ENCODE results near the gene POLR3K.

POLR3K gene

DNA sequence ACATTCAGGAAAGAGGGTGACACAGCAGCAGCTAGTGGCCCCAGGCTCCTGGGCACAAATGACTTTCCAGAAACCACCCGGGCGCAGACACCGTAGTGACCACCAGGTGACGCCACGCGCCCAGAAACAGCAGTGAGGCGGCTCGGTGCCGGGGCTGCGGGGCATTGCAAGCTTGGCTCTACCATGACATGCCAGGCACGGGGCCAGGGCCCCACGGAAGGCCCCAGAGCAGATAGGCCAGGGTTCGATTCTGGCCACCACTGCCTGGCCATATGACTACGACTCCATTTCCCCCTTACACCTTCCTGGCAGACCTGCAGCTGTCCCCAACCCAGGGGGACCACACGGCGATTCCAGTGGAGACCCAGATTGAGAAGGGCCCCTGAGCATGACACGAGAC is 12.3 kb upstream of the POLR3K start (continued):
- TF ChIP-seq ZBTB6 (tag by site-specific recombination; IDR thresholded peaks at IDR 0.05): peak; percentile 28; the same call in 1 of the 2 replicates
- peak; percentile 86; the same call in 1 of the 2 replicates for TF ChIP-seq ZNF2 (tag by site-specific recombination; IDR thresholded peaks at IDR 0.05)
- 0 out of 2 replicates have a peak, but pooled peaks have one; percentile 31 for TF ChIP-seq ZNF629 (tag by site-specific recombination; IDR thresholded peaks at IDR 0.05)
- TF ChIP-seq ZNF157 (tag by site-specific recombination; IDR thresholded peaks at IDR 0.05): 0 out of 2 replicates have a peak, but pooled peaks have one; percentile 12
- no peak for TF ChIP-seq ZNF16 (tag by site-specific recombination; IDR thresholded peaks at IDR 0.05; ENCODE audit: low read depth)
- TF ChIP-seq ZNF660 (tag by site-specific recombination; IDR thresholded peaks at IDR 0.05): peak; percentile 81
- 0 out of 2 replicates have a peak, but pooled peaks have one; percentile 8 for TF ChIP-seq ZNF837 (tag by site-specific recombination; IDR thresholded peaks at IDR 0.05)
- no peak for TF ChIP-seq ZNF24 (tag by site-specific recombination; IDR thresholded peaks at IDR 0.05)
- TF ChIP-seq GLIS1 (tag by site-specific recombination; IDR thresholded peaks at IDR 0.05): peak; percentile 65
- TF ChIP-seq ZNF654 (tag by site-specific recombination; IDR thresholded peaks at IDR 0.05; ENCODE audit: low read depth): peak; percentile 94
- TF ChIP-seq YY1 (tag by site-specific recombination; IDR thresholded peaks at IDR 0.05): peak; percentile 24; the same call in 1 of the 2 replicates
- no peak for TF ChIP-seq ZNF433 (tag by site-specific recombination; IDR thresholded peaks at IDR 0.05; ENCODE audit: low read depth)
- peak; percentile 84 for TF ChIP-seq ZSCAN30 (tag by site-specific recombination; IDR thresholded peaks at IDR 0.05)
- no peak for TF ChIP-seq ZNF510 (tag by site-specific recombination; IDR thresholded peaks at IDR 0.05; ENCODE audit: insufficient replicate concordance)

DNA sequence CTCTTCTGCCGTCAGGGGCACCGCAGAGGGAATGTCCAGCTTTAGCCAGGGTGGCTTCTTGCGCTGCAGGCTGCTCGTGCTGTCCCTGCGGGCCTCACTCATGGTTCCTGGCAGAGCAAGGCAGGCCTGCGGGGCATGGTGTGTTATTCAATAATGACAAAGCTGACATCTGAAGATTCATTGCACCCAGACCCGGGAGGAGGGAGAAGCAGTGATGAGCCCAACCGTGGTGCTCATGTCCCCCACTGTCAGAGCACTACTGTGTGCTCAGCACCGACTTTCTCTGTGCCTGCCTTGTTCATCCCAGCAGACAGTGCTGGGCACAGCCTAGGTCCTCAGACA is 11.5 kb upstream of the POLR3K start:
- CTCF ChIA-PET: interaction anchor here (0.9 to 6.3 kb wide), 16 partner anchors 8 to 431 kb away, joined by 3 to 245 read pairs (median 7); partner anchors contain the start of genes HBQ1, POLR3K and SNRNP25

More for the DNA sequence above, 11.5 kb upstream of the POLR3K start:
- POLR2A ChIA-PET: interaction anchor here (0.8 to 1.8 kb wide), 2 partner anchors 12 to 23 kb away, joined by 3 to 13 read pairs; partner anchors contain the start of genes POLR3K and SNRNP25
- Histone ChIP-seq H3K4me1 (ENCODE audit: control insufficient read depth, insufficient read depth, low read length) (no peaks in the 10 kb centered on the region), H3K36me3 (ENCODE audit: control insufficient read depth in 2 of 2, insufficient read depth in 1 of 2, low read length in 2 of 2) (peaks cover 0 to 39% of the 10 kb centered on the region in 2 experiments; a peak in 1 of 3 replicates), H3K4me3 (ENCODE audit: low read depth, low read length) (no peak overlapping the region), H3K27ac (ENCODE audit: extremely low read depth, low read depth, low read length) (no peak overlapping the region), H3K9me3 (ENCODE audit: control insufficient read depth, insufficient read depth, low read depth, low read length) (no peaks in the 10 kb centered on the region)
- TF ChIP-seq SETDB1 (IDR thresholded peaks at IDR 0.05; ENCODE audit: insufficient read length, low read length): no peak
- no peak for TF ChIP-seq ZNF777 (tag by site-specific recombination; IDR thresholded peaks at IDR 0.05; ENCODE audit: borderline replicate concordance)
- TF ChIP-seq ZNF341 (tag by site-specific recombination; IDR thresholded peaks at IDR 0.05; ENCODE audit: low read depth): no peak
- no peak for TF ChIP-seq ZFP69B (tag by site-specific recombination; IDR thresholded peaks at IDR 0.05)
- TF ChIP-seq ZNF596 (tag by site-specific recombination; IDR thresholded peaks at IDR 0.05): no peak
- TF ChIP-seq ZNF792 (tag by site-specific recombination; IDR thresholded peaks at IDR 0.05): no peak
- TF ChIP-seq ZXDB (tag by site-specific recombination; IDR thresholded peaks at IDR 0.05): no peak
- TF ChIP-seq ZNF791 (tag by site-specific recombination; IDR thresholded peaks at IDR 0.05): no peak
- TF ChIP-seq ZNF529 (tag by site-specific recombination; IDR thresholded peaks at IDR 0.05; ENCODE audit: insufficient replicate concordance): no peak
- no peak for TF ChIP-seq ZNF433 (tag by site-specific recombination; IDR thresholded peaks at IDR 0.05; ENCODE audit: low read depth)
- TF ChIP-seq, protein P1, sequence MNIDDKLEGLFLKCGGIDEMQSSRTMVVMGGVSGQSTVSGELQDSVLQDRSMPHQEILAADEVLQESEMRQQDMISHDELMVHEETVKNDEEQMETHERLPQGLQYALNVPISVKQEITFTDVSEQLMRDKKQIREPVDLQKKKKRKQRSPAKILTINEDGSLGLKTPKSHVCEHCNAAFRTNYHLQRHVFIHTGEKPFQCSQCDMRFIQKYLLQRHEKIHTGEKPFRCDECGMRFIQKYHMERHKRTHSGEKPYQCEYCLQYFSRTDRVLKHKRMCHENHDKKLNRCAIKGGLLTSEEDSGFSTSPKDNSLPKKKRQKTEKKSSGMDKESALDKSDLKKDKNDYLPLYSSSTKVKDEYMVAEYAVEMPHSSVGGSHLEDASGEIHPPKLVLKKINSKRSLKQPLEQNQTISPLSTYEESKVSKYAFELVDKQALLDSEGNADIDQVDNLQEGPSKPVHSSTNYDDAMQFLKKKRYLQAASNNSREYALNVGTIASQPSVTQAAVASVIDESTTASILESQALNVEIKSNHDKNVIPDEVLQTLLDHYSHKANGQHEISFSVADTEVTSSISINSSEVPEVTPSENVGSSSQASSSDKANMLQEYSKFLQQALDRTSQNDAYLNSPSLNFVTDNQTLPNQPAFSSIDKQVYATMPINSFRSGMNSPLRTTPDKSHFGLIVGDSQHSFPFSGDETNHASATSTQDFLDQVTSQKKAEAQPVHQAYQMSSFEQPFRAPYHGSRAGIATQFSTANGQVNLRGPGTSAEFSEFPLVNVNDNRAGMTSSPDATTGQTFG (tag by site-specific recombination; IDR thresholded peaks at IDR 0.05; ENCODE audit: borderline replicate concordance): no peak
- no peak for TF ChIP-seq ZNF664 (tag by site-specific recombination; IDR thresholded peaks at IDR 0.05)
- TF ChIP-seq ZNF169 (tag by site-specific recombination; IDR thresholded peaks at IDR 0.05): no peak
- no peak for TF ChIP-seq SP2 (tag by site-specific recombination; IDR thresholded peaks at IDR 0.05)
- no peak for TF ChIP-seq ZNF704 (tag by site-specific recombination; IDR thresholded peaks at IDR 0.05)
- no peak for TF ChIP-seq FEZF1 (tag by site-specific recombination; IDR thresholded peaks at IDR 0.05)

Measured in HEK293 (cell line).